ENCODE data around the gene DNAL4.

The DNAL4 gene

DNA sequence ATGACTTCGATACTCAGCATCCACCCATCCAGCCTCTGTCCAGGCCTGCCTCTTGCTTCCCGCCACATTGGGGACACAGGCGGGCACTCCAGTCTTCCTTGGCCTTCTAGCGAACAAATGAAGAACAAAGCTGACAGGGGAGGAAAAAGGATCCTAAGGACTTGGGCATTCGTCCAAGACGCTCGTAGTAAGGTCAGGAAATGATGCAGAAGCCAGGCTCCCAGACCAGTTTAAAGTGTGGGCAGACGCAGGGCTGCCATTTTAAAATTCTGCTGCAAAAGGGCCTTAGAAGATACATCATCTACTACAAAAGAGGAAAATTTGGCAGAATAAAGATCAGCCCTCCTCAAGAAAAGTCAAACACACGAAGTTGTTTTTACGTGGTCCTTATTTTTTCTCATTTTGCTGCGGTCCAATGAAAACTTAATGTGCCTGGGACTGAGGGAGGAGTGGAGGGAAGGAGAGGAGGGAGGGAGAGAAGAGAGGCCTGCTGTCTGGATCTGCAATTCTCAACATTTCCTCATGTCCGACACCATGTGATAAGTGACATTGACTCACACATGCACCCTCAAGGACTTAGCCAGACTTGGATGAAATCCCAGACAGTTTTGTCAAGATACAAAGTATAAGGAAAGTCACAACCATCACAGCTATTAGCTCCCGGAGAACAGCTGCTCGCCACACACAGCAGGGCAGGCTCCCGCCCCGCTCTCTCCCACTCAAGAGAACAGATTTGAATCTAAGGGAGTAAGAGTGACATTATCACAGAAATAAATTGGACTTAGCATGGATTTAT is 5.7 kb downstream of the DNAL4 start:
- TF ChIP-seq, protein P1, sequence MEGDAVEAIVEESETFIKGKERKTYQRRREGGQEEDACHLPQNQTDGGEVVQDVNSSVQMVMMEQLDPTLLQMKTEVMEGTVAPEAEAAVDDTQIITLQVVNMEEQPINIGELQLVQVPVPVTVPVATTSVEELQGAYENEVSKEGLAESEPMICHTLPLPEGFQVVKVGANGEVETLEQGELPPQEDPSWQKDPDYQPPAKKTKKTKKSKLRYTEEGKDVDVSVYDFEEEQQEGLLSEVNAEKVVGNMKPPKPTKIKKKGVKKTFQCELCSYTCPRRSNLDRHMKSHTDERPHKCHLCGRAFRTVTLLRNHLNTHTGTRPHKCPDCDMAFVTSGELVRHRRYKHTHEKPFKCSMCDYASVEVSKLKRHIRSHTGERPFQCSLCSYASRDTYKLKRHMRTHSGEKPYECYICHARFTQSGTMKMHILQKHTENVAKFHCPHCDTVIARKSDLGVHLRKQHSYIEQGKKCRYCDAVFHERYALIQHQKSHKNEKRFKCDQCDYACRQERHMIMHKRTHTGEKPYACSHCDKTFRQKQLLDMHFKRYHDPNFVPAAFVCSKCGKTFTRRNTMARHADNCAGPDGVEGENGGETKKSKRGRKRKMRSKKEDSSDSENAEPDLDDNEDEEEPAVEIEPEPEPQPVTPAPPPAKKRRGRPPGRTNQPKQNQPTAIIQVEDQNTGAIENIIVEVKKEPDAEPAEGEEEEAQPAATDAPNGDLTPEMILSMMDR (IDR thresholded peaks at IDR 0.05): no peak
- Mint-ChIP-seq H3K36me3 (ENCODE audit: low read depth) (peaks cover 5% of the 10 kb centered on the region), H3K4me3 (no peak overlapping the region), H3K27me3 (ENCODE audit: low read depth, poor library complexity) (no peaks in the 10 kb centered on the region), H3K9me3 (no peaks in the 10 kb centered on the region), H3K4me1 (peaks cover 18% of the 10 kb centered on the region), H3K27ac (peak overlapping the region; percentile 66)
- DNase-seq: no peak

- TF ChIP-seq, protein P1 (IDR thresholded peaks at IDR 0.05): no peak
- H3K27ac Mint-ChIP-seq: no peak overlapping the region
- H3K4me1 Mint-ChIP-seq: peaks cover 29% of the 10 kb centered on the region
- H3K4me3 Mint-ChIP-seq: no peak overlapping the region
- H3K36me3 Mint-ChIP-seq (ENCODE audit: low read depth): peaks cover 13% of the 10 kb centered on the region
- no peaks in the 10 kb centered on the region for H3K27me3 Mint-ChIP-seq (ENCODE audit: low read depth, poor library complexity)
- H3K9me3 Mint-ChIP-seq: no peaks in the 10 kb centered on the region
- no peak for DNase-seq
Observed at GRCh38 chr22:38786631-38787030, 7.3 kb downstream of the DNAL4 start.

DNA sequence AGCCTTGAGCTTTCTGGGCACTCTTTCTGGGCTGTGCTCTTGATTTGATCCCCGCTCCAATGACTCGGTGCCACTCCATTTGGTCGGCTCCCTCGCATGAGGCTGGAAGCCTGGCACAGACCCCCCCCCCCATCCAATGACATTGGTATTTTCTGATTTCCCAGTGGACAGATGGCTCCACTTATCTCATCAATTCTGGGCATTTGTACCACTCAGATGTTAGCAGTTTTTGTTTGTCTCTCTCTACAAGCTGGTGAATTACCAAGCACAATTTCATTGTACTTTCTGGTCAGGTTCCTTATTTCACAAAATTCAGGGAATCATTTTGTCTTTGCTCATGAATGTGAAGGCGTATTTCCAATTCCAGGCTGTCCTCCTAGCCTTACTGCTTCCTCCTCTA is 9.1 kb downstream of the DNAL4 start:
- H3K27ac Mint-ChIP-seq: no peak overlapping the region
- TF ChIP-seq, protein P1 (IDR thresholded peaks at IDR 0.05): no peak
- DNase-seq: no peak
- peaks cover 29% of the 10 kb centered on the region for H3K4me1 Mint-ChIP-seq
- H3K27me3 Mint-ChIP-seq (ENCODE audit: low read depth, poor library complexity): no peaks in the 10 kb centered on the region
- H3K36me3 Mint-ChIP-seq (ENCODE audit: low read depth): peaks cover 17% of the 10 kb centered on the region
- H3K9me3 Mint-ChIP-seq: no peaks in the 10 kb centered on the region
- H3K4me3 Mint-ChIP-seq: no peak overlapping the region

DNA sequence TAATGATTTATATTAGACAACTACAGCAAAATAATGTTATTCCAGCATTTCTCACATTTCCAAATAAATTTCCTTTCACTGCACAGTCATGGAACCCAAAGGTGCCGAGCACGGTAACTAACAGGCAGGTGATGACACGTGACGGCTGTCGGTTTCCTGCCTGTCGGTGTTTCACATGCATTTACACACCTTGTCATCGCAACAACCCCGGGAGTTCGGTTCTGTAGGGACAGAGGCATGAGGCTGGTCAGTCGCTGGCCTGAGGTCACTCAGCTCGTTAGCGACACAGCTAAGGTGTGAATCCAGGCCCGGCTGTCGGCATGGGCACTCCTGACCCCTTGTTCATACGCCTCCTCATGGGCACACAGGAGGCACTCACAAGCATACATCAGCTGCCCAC is 9.9 kb downstream of the DNAL4 start:
- DNase-seq: no peak
- Mint-ChIP-seq H3K36me3 (ENCODE audit: low read depth) (peaks cover 25% of the 10 kb centered on the region), H3K4me1 (peaks cover 29% of the 10 kb centered on the region), H3K27ac (no peak overlapping the region), H3K4me3 (no peak overlapping the region), H3K9me3 (no peaks in the 10 kb centered on the region), H3K27me3 (ENCODE audit: low read depth, poor library complexity) (no peaks in the 10 kb centered on the region)
- TF ChIP-seq, protein P1 (IDR thresholded peaks at IDR 0.05): no peak

DNA sequence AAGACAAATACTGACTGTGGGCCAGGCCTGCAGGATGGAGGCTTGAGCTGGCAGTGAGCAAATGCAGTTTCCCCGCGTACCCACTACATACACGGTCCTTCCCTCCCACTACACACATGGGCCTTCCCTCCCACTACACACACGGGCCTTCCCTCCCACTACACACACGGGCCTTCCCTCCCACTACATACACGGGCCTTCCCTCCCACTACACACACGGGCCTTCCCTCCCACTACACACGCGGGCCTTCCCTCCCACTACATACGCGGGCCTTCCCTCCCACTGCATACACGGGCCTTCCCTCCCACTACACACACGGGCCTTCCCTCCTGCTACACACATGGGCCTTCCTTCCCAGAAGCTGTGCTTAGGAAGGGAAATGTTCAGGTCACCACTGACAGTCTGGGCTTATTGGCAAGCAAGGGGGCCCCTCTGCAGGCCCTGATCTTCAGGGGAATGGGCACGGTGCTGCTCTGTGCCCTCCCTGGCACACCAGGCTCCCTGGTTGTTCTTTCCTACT is 10.8 kb downstream of the DNAL4 start:
- no peak for DNase-seq
- Mint-ChIP-seq H3K27ac (peak overlapping the region; percentile 94), H3K27me3 (ENCODE audit: low read depth, poor library complexity) (no peaks in the 10 kb centered on the region), H3K36me3 (ENCODE audit: low read depth) (peaks cover 31% of the 10 kb centered on the region), H3K4me3 (peak overlapping the region; percentile 44), H3K4me1 (peaks cover 29% of the 10 kb centered on the region), H3K9me3 (no peaks in the 10 kb centered on the region)
- TF ChIP-seq, protein P1 (IDR thresholded peaks at IDR 0.05): no peak

All from nephron progenitor cell (in vitro differentiated cells).